GM18873 (cell line): ENCODE results near the gene ELOVL1.

Experiments used
- ATAC-seq: cut with Tn5 transposase; IDR thresholded peaks from one replicate; pipeline ENCODE4 v1.9.1; 2021; ENCODE audit warnings: mild to moderate bottlenecking, moderate library complexity, moderate number of reproducible peaks; ENCODE audit not compliant: unreplicated experiment, low FRiP score

The ELOVL1 gene

DNA sequence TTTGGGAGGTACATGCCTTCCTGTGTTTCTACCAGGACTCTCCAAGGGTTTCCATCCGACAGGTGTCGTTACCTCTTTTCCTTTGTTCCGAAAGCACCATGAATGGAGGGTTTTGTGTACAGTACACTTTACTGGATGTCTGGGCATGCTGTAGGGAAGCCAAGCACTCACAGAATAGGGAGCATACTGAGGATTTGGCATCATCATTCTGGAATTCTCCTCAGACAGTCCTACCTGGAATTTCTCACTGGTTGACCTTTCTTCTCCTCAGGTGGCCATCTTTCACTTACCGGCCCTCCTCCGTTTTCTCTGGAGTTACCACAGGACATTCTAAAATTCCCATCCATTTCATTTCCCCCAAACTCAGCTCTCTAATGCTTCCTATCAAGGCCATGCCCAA is 36.1 kb downstream of the ELOVL1 start:
- no peak for ATAC-seq

DNA sequence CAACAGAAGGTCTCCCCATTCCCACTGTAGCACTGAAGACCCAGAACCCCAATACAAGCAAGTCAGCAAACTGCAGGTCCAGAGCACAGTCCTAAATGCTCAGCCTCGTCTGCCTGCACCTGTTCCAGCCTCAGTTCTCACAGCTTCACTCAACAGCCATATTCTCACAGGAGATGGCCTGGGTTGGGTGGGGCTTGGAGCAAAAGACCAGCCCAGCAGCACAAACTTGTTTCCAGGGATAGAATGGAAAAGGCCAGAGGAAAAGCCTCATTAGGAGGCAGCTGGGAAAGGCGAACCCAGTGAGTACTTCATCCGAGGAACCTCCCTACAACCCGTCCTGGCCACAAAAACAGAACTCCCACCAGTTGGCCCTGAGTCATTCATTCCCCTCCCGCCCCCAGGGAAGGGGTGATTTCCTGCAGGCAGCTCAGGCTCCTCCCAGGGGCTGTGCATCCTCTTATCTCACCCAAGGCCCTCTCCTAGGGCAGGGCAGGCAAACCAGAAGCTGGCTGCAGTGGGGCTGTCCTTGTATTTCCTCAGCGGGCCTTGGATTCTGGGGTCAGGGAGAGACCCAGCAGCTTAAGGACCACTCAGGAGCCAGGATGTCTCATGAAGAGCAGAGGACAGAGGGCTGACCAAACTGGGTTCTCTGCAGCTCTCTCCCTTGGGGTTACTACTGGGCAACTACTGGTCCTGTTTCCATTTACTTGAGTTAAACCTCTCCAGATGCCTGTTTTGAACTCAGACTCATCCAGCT is 37.6 kb downstream of the ELOVL1 start:
- no peak for ATAC-seq

DNA sequence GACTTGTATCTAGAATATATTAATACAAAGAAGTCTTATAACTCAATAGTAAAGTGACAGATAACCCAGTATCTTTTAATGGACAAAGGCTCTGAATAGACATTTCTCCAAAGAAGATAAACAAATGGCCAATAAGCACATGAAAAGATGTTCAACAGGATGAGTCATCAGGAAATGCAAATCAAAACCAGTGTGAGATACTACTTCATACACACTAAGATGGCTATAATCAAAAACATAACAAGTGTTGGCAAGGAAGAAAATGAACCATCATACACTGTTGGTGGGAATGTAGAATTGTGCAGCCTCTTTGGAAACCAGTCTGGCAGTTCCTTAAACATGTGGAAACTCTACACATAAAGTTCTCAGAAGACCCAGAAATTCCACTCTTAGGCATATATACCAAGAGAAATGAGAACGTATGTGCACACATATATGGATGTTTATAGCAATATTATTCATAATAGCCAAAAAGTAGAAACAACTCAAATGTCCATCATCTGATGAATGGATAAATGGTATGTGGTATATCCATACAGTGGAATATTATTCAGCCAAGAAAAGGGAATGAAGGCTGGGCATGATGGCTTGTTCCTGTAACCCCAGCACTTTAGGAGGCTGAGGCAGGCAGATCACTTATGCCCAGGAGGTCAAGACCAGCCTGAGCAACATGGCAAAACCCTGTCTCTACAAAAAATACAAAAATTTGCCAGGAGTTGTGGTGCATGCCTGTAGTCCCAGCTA is 40.1 kb downstream of the ELOVL1 start:
- no peak for ATAC-seq

DNA sequence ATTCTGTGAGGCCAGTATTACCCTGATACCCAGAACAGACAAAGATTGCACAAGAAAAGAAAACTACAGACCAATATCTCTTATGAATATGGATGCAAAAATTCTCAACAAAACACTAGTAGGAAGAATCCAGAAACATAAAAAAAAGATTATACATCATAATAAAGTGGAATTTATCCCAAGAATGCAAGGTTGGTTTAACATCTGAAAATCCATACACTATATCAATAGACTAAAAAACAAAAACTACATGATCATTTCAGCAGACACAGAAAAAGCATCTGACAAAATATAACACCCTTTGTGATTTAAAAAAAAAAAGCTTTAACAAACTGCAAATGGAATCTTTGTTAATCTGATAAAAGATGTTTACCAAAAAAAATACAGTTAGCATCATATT is 42.4 kb downstream of the ELOVL1 start:
- no peak for ATAC-seq

DNA sequence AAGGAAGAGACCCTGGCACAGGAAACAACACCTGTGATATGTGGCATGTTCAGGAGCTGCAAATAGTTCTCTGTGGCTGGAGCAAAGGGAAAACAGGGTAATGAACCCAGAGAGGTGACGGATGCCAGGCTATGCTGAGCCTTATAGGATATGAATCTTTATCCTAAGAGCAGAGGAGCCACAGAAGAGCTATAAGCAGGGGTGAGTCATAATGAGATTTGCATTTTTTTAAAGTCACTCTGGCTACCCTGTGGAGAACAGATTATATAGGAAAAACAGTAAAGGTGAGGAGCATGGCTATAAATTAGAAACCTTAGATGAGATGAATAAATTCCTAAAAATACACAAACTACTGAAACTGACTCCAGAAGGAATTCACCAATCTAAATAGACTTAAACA is 43.0 kb downstream of the ELOVL1 start:
- no peak for ATAC-seq

DNA sequence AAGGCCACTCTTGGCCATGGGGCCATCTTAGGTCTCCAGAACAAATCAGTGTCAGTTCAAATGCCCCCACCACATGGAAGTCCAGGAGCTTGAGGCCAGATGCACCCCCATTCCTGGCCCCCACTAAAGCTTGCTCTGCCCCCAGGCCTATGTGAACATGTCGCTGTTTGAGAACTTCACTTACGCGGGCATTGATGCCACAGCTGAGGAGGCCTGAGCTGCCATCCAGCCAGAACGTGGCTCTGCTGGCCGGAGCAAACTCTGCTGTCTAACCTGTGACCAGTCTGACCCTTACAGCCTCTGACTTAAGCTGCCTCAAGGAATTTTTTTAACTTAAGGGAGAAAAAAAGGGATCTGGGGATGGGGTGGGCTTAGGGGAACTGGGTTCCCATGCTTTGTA is 45.3 kb downstream of the ELOVL1 start:
- no peak for ATAC-seq

DNA sequence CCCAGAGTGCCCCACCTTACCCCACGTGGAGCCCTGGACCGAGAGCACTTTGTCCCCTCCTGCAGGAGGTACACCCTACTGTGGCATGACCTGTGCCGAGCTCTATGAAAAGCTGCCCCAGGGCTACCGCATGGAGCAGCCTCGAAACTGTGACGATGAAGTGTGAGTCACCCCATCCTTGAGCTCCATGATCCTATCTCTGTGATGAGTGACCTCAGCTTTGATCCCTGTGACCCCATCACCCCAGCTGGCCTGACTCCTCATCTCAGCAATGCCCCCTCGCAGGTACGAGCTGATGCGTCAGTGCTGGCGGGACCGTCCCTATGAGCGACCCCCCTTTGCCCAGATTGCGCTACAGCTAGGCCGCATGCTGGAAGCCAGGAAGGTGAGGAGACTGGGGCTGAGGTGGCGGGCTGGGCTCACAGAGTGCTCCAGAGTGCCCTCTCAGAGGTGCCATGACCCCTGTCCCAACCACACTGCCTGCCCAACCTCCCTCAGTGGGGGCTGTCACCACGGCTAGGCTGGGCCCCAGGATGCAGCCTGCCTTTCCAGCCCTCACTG is 46.4 kb downstream of the ELOVL1 start:
- ATAC-seq: no peak

DNA sequence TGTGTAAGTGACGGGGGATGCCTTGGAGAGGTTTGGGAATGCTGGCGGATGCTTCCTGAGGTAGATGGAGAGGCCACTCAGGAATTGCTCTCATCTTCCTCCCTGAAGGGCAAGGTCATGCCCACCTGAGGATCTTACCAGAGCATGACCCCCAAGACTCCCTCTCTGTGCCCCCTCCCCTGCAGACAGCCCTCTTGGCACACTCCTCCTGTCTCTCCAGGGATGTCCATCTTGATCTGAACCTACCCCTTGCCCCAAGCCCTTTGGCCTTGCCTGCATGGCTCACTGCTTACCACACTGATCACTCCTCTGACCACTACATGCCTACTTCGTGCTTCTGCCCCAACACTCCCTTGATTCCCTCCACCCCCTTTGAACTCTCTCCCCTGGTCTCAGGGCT is 48.0 kb downstream of the ELOVL1 start:
- ATAC-seq: no peak

DNA sequence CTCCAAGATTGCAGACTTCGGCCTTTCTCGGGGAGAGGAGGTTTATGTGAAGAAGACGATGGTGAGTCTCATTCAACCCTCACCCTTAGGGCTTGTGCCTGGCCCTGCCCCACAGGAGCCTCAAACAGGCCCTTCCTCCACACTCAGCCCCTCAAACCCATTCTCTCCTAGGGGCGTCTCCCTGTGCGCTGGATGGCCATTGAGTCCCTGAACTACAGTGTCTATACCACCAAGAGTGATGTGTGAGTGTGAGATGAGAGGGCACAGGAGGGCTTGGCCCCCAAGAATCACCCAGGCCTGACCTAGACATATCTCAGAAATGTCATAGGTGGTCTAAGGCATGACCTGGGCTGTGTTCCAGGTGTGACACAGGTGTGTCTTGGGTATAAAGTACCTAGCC is 48.5 kb downstream of the ELOVL1 start:
- ATAC-seq: no peak

DNA sequence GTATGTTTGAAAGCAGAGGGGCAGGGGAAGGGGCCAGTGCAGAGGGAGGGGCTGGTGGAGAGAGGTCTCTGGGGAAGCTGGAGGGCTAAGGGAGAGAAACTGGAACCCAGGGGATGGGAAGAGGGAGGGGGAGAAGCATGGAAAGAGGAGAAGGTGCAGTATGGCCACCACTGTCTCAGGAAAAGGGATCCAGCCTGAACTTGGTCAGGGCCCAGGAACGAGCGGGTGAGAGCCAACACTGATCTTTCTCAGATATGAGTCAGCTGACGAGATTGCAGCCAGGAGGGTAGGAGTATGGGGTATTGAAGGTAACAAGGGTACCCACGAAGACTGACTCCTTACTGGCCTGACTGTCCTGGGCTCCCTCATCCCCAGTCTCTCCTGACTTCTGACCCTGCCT is 49.0 kb downstream of the ELOVL1 start:
- ATAC-seq: no peak

DNA sequence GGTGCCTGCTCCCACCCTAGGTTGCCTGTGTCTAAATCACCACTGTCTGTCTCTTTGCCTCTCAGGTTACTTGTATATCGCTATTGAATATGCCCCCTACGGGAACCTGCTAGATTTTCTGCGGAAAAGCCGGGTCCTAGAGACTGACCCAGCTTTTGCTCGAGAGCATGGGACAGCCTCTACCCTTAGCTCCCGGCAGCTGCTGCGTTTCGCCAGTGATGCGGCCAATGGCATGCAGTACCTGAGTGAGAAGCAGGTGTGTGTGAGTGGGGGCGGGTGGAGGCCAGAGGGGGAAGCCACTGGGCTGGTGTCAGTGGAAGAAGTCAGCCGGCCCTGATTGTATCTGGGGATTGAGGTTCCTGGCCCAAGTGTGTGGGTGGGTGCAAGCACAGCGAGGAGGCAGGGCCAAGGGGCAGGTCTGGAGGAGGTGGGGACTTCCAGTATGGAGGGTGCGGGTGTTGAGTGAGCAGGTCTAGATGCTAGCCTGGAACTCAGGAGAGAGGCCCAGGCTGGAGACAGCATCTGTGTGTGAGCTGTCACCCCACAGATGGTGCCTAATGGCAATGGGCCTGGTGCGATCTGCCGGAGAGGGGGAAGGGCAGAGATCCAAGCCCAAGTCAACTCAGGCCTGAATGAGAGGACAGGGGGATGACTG is 49.9 kb downstream of the ELOVL1 start:
- ATAC-seq: no peak

DNA sequence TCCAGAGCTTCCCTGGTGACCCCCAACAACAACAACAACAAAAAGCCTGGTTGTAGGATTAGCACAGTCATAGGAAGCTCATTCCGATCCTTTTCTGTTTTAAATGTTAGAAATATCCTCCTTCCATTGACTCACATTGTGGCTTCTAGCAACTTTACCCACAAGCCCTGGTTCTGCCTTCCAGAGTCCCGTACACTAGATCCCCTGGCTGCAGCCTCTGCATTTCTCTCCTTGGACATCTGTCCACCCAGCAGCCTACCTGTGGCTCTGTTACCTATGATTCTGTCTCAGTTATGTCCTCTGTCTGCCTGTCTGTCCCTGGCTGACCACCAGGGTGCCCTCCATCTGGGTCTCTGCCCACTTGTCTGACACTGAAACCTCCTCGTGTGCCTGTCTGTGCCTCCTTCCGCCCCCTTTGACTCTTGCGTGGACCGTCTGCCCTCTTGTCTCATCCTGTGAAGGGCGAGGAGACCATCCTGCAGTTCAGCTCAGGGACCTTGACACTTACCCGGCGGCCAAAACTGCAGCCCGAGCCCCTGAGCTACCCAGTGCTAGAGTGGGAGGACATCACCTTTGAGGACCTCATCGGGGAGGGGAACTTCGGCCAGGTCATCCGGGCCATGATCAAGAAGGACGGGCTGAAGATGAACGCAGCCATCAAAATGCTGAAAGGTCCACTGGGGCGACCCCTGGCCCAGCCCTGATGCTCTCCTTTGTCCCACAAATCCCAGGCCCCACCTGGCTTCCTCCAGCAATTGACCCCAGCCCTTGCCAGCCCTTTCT is 50.9 kb downstream of the ELOVL1 start:
- no peak for ATAC-seq

DNA sequence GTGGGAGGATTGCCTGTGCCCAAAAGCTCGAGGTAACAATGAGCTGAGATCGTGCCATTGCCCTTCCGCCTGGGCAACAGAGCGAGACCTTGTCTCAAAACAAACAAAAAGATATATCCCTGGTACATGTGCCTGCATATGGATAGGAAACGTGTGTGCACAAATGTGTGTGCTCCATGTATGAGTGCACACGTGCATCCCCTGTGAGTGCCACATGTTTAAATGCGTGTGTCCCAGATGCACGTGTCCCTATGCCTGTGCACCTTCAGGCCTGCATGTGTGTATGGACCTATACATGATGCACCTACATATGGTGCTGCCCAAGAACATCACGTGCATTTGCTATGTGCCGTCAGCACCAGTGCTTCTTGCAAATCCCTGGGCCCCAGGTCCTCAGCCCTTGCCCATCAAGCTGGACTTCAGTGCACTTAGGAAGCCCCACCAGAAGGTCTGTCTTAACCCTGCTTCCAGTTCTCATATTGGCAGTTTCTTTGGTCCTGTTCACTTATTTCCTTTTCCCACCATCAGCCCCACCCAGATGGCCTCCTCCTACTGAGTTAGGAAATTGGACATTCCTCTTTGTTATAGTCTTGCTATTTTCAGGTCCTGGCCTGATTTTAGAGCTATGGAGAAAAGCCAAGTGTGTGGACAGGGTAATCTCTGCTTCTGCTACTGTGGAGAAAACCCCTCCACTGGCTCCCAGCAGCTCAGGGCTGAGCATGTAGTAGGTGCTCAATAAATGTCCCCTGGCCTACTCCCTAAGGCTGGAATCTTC is 51.7 kb downstream of the ELOVL1 start:
- no peak for ATAC-seq

DNA sequence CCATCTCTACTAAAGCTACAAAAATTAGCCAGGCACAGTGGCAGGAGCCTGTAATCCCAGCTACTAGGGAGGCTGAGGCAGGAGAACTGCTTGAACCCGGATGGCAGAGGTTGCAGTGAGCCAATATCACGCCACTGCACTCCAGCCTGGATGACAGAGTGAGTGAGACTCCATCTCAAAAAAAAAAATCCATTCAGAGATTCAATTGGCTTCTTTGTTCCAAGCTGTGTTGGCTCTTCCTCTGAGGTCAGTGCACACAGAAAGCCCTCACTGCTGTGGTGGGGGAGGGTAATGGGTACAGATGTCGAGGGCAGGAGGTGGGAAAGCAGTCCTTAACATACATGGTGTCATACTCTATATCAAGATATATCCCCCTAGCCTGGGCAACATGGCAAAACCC is 52.3 kb downstream of the ELOVL1 start:
- ATAC-seq: no peak

DNA sequence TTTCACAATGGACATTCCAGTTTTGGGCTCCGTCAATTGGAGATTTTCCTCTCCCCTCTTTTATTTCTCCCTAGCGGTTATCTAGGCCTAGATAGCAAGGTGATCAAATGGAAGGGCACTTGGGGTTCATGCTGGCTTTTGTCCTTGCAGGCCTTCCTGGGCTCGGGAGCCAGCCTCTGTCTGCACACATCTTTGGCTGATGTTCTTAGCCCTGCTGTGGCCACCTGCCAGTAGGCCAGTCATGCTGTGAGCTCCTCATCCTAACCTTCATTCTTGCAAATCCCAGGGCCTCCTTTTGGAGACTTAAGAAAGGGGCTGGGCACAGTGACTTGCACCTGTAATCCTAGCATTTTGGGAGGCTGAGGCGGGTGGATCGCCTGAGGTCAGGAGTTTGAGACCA is 53.6 kb downstream of the ELOVL1 start:
- ATAC-seq: no peak

DNA sequence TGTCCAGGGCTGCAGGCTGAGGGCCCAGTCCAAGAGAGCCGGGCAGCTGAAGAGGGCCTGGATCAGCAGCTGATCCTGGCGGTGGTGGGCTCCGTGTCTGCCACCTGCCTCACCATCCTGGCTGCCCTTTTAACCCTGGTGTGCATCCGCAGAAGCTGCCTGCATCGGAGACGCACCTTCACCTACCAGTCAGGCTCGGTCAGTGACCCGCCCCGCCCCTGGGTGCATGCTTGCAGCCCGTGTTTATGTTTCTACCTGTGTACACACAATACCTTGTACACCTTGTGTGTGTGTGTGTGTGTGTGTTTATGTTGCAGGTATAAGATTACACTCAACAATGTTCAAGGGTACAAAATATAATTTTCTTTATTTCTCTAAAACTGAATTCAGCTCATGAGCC is 54.0 kb downstream of the ELOVL1 start:
- no peak for ATAC-seq
